ENCODE measurements around the gene TAMALIN.

Gene TAMALIN

GRCh38 chr12:52007158-52007921 is 594 bp downstream of the TAMALIN start:
- Histone ChIP-seq H3K27me3 (ENCODE audit: insufficient read depth, poor library complexity, severe bottlenecking) (peaks cover 24% of the 10 kb centered on the region), H3K27ac (replicated peaks) (no peak overlapping the region), H3K4me3 (replicated peaks; ENCODE audit: insufficient read depth, low read length) (no peak overlapping the region; the same call in 1 of the 2 replicates)
- TF ChIP-seq REST (IDR thresholded peaks at IDR 0.05; ENCODE audit: insufficient replicate concordance, low read depth) (no peak), GABPA (IDR thresholded peaks at IDR 0.05; ENCODE audit: low read depth) (no peak), SPI1 (IDR thresholded peaks at IDR 0.05; ENCODE audit: borderline replicate concordance, low read depth) (no peak), CTCF (IDR thresholded peaks at IDR 0.05; ENCODE audit: insufficient read depth, low read length) (no peak), POLR2AphosphoS5 (IDR thresholded peaks at IDR 0.05; ENCODE audit: low read depth) (no peak)
- DNase-seq (ENCODE audit: low read depth in 1 of 2, low spot score in 1 of 2): no peak

- H3K4me3 ChIP-seq (replicated peaks; ENCODE audit: insufficient read depth, low read length): no peak overlapping the region
- TF ChIP-seq GABPA (IDR thresholded peaks at IDR 0.05; ENCODE audit: low read depth) (no peak), POLR2AphosphoS5 (IDR thresholded peaks at IDR 0.05; ENCODE audit: low read depth) (no peak), CTCF (IDR thresholded peaks at IDR 0.05; ENCODE audit: insufficient read depth, low read length) (no peak), REST (IDR thresholded peaks at IDR 0.05; ENCODE audit: insufficient replicate concordance, low read depth) (no peak), SPI1 (IDR thresholded peaks at IDR 0.05; ENCODE audit: borderline replicate concordance, low read depth) (no peak)
- no peak overlapping the region for H3K27ac ChIP-seq (replicated peaks)
- peaks cover 24% of the 10 kb centered on the region for H3K27me3 ChIP-seq (ENCODE audit: insufficient read depth, poor library complexity, severe bottlenecking)
- DNase-seq (ENCODE audit: low read depth in 1 of 2, low spot score in 1 of 2): no peak
Observed at GRCh38 chr12:52007982-52008510, 1.3 kb downstream of the TAMALIN start.

- Histone ChIP-seq H3K27ac (replicated peaks) (no peak overlapping the region), H3K27me3 (ENCODE audit: insufficient read depth, poor library complexity, severe bottlenecking) (peaks cover 24% of the 10 kb centered on the region), H3K4me3 (replicated peaks; ENCODE audit: insufficient read depth, low read length) (no peak overlapping the region)
- TF ChIP-seq SPI1 (IDR thresholded peaks at IDR 0.05; ENCODE audit: borderline replicate concordance, low read depth): no peak
- no peak for TF ChIP-seq REST (IDR thresholded peaks at IDR 0.05; ENCODE audit: insufficient replicate concordance, low read depth)
- no peak for TF ChIP-seq CTCF (IDR thresholded peaks at IDR 0.05; ENCODE audit: insufficient read depth, low read length)
- no peak for TF ChIP-seq POLR2AphosphoS5 (IDR thresholded peaks at IDR 0.05; ENCODE audit: low read depth)
- no peak for TF ChIP-seq GABPA (IDR thresholded peaks at IDR 0.05; ENCODE audit: low read depth)
- DNase-seq (ENCODE audit: low read depth in 1 of 2, low spot score in 1 of 2): no peak
Observed at GRCh38 chr12:52009081-52009751, 2.5 kb downstream of the TAMALIN start.

All from HL-60 (cell line).